ENCODE results near the gene CLIP4.
"Not testable (repeated sequence)": the region's sequence is repeated elsewhere in the genome, so short reads cannot be mapped to it uniquely, and the experiment has no call there.

The CLIP4 gene

DNA sequence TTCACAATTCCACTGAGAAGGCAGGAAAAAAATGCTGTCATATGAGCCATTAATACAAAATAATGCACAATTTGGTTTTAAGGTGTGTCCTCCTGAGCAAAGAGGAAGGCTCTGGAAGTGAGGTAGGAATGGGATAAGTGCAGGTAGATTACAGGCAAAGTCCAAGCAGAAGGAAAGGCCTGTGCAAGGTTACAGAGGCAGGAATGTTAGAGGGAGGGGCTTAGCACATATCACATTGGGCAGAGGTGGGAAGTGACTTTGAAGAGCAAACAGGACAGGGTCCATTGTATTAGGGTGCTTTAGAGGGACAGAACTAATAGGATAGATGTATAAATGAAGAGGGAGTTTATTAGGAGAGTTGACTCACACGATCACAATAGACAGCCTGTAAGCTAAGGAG is 14.7 kb upstream of the CLIP4 start:
- no peak for DNase-seq

GRCh38 chr2:29104688-29105087 is 10.5 kb upstream of the CLIP4 start:
- DNase-seq, result no peak

GRCh38 chr2:29105375-29105774 is 9.8 kb upstream of the CLIP4 start:
- no peak for DNase-seq

GRCh38 chr2:29106256-29106655 is 9.0 kb upstream of the CLIP4 start:
- no peak for DNase-seq

- no peak for DNase-seq
Observed at GRCh38 chr2:29106980-29107388, 8.2 kb upstream of the CLIP4 start.

DNA sequence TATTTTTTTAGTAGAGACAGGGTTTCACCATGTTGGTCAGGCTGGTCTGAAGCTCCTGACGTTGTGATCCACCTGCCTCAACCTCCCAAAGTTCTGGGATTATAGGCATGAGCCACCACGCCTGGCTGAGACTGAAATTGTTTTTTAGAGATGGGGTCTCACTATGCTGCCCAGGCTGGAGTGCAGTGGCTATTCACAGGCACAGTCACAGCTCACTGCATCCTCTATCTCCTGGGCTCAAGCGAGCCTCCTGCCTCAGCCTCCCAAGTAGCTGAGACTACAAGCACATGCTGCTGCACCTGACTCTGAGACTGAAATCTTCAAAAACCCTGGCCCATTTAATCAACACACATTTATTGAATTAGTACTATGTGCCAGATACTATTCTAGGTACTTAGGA is 7.7 kb upstream of the CLIP4 start:
- DNase-seq, result not testable (repeated sequence)

DNA sequence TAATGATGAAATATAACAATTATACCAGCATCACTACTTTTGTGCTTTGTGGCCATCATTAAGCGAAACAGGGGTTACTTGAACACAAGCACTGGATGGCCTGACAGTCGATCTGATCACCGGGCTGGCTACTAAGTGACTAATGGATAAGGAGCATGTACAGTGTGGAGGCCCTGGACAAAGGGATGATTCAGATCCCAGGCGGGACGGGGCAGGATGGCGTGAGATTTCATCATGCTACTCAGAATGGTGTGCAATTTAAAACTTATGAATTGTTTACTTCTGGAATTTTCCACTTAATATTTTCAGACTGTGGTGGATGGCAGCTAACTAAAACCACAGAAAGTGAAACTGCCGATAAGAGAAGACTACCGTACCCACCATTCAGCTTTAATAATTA is 7.0 kb upstream of the CLIP4 start:
- no peak for DNase-seq

DNA sequence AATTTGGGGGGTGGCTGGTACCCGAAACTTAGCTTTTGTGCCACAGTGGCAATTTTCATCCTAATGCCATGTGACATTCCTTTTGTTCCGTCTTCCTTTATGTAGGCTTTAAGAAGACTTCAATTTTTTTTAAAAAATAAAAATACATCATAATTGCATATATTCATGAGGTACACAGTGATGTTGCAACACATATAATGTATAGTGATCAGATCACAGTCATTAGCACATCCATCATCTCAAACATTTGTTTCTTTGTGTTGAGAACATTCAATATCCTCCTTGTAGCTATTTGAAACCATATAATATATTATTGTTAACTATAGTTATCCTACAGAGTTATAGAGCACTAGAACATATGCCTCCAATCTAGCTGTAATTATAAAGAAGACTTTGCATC is 6.0 kb upstream of the CLIP4 start:
- DNase-seq, result no peak

DNA sequence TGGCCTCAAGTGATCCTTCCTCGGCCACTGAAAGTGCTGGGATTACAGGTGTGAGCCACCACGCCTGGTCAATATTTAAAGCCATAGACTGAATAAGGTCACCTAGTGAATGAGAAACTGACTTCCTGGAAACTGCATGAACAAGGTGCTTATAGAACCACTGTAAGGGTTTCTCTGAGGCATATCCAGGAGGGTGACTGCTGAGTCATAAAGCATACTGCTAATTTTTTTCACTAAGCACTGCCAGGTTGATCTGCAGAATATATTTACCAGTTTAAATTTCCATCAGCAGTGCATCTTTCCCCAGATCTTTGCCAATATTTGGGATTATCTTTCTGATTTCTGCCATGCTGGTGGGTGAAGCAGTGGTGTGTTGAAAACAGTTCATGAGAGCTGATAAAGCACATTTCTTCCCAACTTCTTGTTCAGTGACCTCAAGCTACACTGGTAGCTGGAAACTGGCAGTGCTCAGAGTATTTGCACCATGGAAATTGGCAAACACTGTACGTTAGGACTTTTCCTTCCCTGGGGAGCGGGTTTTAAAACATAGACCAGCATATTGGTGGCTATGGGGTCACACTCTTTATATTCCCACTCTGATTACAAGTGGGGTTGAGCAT is 4.2 kb upstream of the CLIP4 start:
- no peak for DNase-seq

DNA sequence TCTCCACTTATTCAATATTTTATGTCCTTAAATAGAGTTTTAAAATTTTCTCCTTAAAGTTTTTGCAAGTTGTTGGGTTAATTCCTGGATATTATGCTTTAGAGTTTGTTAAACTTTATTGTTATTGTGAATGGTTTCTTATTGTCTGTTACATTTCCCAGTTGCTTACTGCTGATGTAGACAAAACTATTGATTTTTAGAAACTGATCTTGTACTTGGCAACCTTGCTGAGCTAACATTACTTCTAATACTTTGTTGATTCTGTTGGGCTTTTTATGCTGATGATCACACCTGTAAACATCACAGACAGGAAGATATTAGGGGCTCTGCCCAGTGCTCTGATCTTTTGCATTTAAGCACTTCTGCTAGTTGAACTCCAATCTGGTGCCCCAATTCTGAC is 2.8 kb upstream of the CLIP4 start:
- no peak for DNase-seq

DNA sequence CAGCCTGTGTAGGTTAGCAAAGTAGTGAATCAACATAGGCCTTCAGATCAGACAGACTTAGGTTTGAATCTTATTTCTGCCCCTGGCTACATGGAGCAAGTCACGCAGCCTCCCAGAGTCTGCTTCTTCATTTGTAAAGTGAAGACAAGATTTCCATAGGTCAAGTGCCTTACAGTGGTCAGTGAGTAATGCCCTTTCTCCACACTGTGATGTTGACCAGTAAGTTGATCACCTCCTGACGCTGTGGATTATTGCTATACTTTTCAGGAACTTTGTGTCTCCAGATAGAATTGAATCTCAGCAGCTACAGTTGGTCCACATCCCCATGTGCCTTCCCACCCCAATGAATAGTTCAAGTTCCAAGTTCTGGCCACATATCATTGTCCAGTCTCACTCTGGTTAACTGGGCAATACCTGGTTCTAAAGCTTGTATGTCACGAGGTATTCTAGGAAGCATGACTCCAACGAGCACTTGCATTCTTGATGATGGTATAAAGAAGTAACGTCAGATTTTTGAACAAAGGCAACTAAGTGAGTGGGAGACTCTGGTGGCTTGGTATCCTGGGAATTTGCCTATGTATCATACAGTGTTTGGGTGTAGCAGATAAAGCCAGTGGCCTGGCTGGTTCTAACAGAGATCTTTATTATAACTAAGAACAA is 2.1 kb upstream of the CLIP4 start:
- DNase-seq, result no peak

GRCh38 chr2:29113891-29114321 is 1.3 kb upstream of the CLIP4 start:
- peak; percentile 7 for DNase-seq

- DNase-seq, result no peak
Observed at GRCh38 chr2:29114586-29114945, 649 bp upstream of the CLIP4 start.

- peak; percentile 81 for DNase-seq
Observed at GRCh38 chr2:29115797-29116781, 874 bp downstream of the CLIP4 start.

GRCh38 chr2:29117636-29118303 is 2.6 kb downstream of the CLIP4 start:
- DNase-seq, result no peak

DNA sequence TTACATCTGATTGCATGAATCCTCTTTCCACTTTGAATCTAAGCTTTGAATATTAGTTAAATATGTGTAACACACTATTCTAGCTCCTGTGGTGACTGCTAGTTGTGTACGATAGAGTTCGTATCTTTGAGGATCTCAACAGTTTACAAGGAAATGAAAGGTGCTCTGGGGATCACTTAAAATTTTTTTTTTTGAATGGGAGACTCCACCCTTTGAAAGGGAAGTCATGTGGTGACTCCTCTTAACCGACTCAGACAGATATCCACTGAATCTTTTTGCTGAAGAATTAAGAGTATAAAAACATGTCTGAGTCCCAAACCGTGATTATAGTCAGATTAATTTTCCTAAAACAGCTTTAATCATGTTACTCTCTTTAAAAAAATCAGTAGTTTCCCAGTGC is 4.0 kb downstream of the CLIP4 start:
- DNase-seq, result peak; percentile 25

DNA sequence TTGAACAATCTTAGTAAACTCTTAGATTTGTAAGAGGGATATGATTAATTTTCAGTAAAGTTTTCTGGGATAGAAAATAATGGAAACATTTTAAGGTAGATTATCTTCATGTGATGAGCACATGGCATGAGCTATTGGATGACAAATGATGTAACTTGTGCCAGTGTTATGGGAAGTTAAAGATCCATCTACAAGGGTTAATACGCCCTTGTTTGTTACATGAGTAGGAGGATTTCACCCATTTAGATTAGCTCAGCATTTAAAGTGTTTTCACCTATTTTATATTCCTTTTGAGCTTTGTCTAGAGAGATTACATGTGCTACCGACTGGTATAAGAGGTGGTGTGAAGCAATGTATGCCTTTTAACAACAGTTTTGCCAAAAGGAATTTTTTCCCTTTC is 5.6 kb downstream of the CLIP4 start:
- no peak for DNase-seq

DNA sequence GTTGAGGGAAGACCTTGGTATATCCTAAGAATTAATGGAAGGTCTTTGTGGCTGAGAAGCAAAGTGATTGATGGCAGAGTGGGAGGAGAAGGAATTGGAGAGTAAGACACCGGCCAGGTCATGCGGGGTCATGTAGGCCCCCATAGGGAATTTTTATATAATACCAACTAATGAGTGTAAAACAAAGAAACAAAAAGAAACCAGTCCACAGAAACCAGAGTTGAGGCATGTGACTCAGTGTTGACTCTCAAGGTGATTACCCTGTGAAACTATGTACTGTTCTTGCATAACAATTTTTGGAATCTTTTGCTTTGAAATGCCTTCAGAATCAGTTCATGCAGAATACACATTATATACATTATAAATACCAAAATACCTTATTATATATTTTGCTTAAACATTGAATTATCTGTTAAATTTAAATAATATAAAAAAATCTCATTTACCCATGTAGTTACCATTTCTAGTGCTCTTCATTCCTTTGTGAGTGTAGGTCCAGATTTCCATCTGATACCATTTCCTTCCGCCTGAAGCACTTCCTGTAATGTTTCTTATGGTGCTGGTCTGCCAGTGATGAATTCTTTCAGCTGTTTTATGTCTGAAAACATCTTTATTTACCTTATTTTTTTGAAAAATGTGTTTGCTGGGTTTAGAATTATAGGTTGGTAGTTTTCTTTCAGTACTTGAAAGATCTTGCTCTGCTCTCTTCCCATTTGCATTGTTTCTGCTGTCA is 8.6 kb downstream of the CLIP4 start:
- no peak for DNase-seq

GRCh38 chr2:29124504-29124903 is 9.3 kb downstream of the CLIP4 start:
- no peak for DNase-seq

DNA sequence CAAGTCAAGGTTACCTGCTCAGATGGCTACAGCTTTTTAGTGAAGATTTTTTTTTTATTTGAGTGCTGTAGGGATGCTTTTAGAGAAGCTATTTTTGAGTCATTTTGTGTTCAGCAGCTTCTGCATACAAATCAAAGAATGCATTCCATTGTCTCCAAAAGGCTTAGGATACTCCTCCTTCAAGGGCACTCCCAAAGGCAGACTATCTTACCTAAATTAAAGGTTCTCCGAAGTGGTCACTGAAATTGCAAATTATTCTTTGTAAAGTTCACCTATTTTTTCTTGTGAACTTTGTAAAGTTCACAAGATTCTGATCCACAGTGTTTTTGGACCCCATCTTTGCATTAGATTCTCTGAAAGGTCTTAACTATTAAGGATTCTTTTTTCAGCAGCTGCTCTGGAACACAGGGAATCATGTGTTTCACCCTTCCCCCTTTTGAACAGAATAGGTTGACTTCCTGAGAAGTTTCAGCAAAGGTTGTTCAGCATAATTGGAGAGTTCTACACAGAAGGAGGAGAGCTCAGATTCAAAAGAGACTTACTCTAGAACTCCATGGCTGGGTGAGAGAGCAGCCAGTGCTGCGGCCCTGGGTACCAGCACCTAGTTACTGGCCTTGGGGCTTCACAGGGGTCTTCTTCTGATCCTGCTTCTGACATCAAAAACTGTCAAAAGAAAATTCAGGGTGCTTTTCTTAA is 14.5 kb downstream of the CLIP4 start:
- no peak for DNase-seq

DNA sequence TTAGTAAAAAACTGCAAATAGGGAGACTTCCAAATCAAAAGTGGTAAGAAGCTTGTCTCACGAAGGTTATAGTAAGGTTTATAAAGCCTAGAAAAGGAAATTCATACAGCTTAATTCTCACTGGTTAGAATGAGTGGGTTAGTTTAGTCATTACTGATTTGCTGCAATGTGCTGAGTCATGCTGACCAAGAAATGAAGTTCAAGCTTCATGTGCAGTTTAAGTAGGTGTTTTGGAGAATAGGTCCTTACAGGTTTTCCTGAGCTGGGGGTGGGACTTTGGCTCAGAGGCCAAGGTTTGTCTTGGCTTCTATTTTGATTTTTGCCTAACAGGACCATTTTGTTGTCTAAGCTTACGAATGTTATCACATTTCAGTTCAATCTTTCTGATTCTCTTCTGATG is 15.1 kb downstream of the CLIP4 start:
- DNase-seq, result no peak

DNA sequence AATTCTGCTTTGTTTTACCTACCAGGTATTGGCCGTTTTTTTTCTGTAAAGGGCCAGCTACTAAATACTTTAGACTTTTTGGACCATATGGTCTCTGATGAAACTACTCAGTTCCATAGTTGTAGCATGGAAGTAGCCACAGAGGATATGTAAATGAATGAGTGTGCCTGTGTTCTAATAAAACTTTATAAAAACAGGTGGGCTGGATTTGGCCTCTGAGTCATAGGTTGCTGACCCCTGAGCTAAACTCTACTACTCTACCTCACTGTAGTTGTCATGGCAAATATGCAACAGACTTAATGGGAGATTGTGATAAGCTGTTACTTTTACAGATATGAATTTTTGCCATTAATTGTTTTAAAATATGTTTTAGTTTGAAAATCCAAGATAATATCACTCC is 19.7 kb downstream of the CLIP4 start:
- DNase-seq, result no peak

Measured in CD4-positive, alpha-beta T cell treated with Interleukin-10 for 1 hour (primary cell).